Esophagus muscularis mucosa (tissue), 4 donors: Measurements from ENCODE around the gene JSRP1. TPM values are rescaled to one million over a fixed set of nuclear protein-coding genes. Genes with fewer than 3 reads are reported as not detected.

Source experiments
- DNase-seq: peaks from one replicate; pipeline ENCODE4 v3.0.0-alpha.2; 2017; ENCODE audit errors: extremely low spot score
- H3K27ac ChIP-seq, 4 donors: fragments of 200-600 bp; sonication (generic); replicated peaks in 1 of 4; 1 replicate in 3 of 4; 2 replicates in 1 of 4; pipeline ENCODE4 v1.5.1; 2016 to 2019; ENCODE audit warnings: mild to moderate bottlenecking in 1 of 4
- H3K27me3 ChIP-seq, 4 donors: fragments of 200-600 bp; sonication (generic); one replicate each; pipeline versions ENCODE4 v1.5.1 to v1.6.0; 2016 to 2019
- H3K36me3 ChIP-seq, 4 donors: fragments of 200-600 bp; sonication (generic); one replicate each; pipeline ENCODE4 v1.5.1; 2016 to 2019
- H3K4me1 ChIP-seq, 4 donors: fragments of 200-600 bp; sonication (generic); one replicate each; pipeline ENCODE4 v1.5.1; 2016 to 2019
- H3K4me3 ChIP-seq, 4 donors: fragments of 200-600 bp; sonication (generic); 1 replicate in 2 of 4; 2 replicates in 2 of 4; pipeline ENCODE4 v1.5.1; 2016 to 2019; ENCODE audit warnings: mild to moderate bottlenecking in 4 of 4, moderate library complexity in 1 of 4
- H3K9me3 ChIP-seq, 4 donors: fragments of 200-600 bp; sonication (generic); 1 replicate in 3 of 4; 2 replicates in 1 of 4; pipeline ENCODE4 v1.5.1; 2016 to 2019
- CTCF ChIP-seq, 3 experiments: fragments of 200-600 bp in 2 of 3; fragments of 450-650 bp in 1 of 3; sonication (generic) in 2 of 3; IDR thresholded peaks; one replicate each; pipeline ENCODE4 v1.5.1; 2017 to 2019; ENCODE audit warnings: antibody characterized with exemption in 3 of 3, mild to moderate bottlenecking in 2 of 3, moderate library complexity in 1 of 3
- EP300 ChIP-seq: sonication (generic); formaldehyde crosslinking; IDR thresholded peaks from one replicate; pipeline ENCODE4 v1.6.1; 2017; ENCODE audit warnings: antibody characterized with exemption
- POLR2A ChIP-seq: fragments of 450-650 bp; IDR thresholded peaks from one replicate; pipeline ENCODE4 v1.6.1; 2017; ENCODE audit warnings: antibody characterized with exemption, moderate library complexity, mild to moderate bottlenecking, low read depth
- POLR2AphosphoS5 ChIP-seq, 2 donors: sonication (generic); formaldehyde crosslinking; IDR thresholded peaks; one replicate each; pipeline ENCODE4 v1.6.1; 2017; ENCODE audit warnings: antibody characterized with exemption in 2 of 2
- WGBS: methylation state at CpG from one replicate; pipeline ENCODE4 v1.1.5; 2018; 5-methylcytosine and 5-hydroxymethylcytosine counted together
- intact Hi-C: fragments of 100-400 bp; cut with DNase I; formaldehyde crosslinking; loops from one replicate; pipeline ENCODE4 v1.15.1; 2023
- total RNA-seq, 4 donors: library from RNA; depleted of rRNA; stranded (reverse); fragments of >200 nt; gene quantifications; one replicate each; pipeline versions ENCODE4 v1.1.0 to v1.2.1, GENCODE V29; 2016

JSRP1 gene
- total RNA-seq, 4 donors from 2014 or later = not detected

GRCh38 chr19:2232286-2233151 is 23.7 kb downstream of the JSRP1 start:
- Histone ChIP-seq H3K4me1 (peaks cover 26 to 55% (median 39%) of the 10 kb centered on the region in 4 donors), H3K27me3 (no peaks in the 10 kb centered on the region), H3K9me3 (no peaks in the 10 kb centered on the region), H3K27ac (no peak overlapping the region), H3K4me3 (no peak overlapping the region), H3K36me3 (peaks cover 26 to 70% (median 66%) of the 10 kb centered on the region in 4 donors)
- 78% methylated on average over 22 of the region's 30 CpGs for WGBS
- no peak for DNase-seq
- TF ChIP-seq CTCF (IDR thresholded peaks at IDR 0.05) (no peak), POLR2A (no peak), EP300 (no peak), POLR2AphosphoS5 (IDR thresholded peaks at IDR 0.05) (no peak)
- intact Hi-C loops = no loop called here

- Histone ChIP-seq H3K4me3 (no peak overlapping the region), H3K27me3 (no peaks in the 10 kb centered on the region), H3K4me1 (peaks cover 22 to 50% (median 34%) of the 10 kb centered on the region in 4 donors), H3K9me3 (no peaks in the 10 kb centered on the region), H3K27ac (peak overlapping the region in 3 of 4 donors; percentile 7 to 40 (median 36)), H3K36me3 (peaks cover 34 to 78% (median 74%) of the 10 kb centered on the region in 4 donors)
- intact Hi-C loops = no loop called here
- no peak for DNase-seq
- WGBS = 81% methylated on average over 7 of the region's 21 CpGs
- TF ChIP-seq EP300 (no peak), POLR2A (no peak), CTCF (IDR thresholded peaks at IDR 0.05) (no peak), POLR2AphosphoS5 (IDR thresholded peaks at IDR 0.05) (no peak)
Measured at GRCh38 chr19:2231621-2232221, 24.5 kb downstream of the JSRP1 start.

DNA sequence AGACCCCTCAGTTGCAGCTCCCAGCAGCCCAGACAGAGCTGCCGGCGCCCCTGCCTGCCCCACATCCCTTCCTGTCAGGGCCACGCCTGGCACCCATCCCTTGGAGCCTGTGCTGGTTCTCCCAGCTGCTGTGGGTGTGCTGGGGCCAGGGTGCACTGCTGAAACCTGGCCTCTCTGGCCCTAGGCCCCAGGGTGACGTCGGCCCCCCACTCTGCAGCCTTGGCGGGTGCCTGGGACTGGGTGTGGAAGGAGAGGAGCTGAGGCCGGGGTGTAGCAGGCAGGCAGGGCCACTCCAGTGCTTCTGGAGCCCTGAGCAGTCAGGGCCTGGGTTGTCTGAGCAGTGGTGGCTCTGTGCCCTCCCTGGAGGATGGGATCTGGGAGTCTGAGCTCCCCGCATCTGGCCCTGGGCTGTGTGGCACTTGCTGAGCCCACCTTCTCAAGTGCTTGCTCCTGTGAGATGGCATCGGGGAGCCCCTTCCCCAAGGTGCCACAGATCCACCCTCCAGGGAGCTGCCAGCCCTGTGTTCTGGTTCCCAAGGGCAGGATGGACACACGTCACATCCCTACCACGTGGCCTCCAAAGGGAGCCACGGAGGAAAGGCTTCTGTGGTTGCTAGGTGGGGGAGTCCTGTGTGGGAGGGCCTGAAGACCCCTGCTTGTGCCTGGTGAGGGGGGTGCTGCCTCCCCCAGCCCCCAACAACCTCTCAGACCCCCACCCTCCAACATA is 25.2 kb downstream of the JSRP1 start:
- peaks cover 22 to 50% (median 34%) of the 10 kb centered on the region in 4 donors for H3K4me1 ChIP-seq
- H3K9me3 ChIP-seq = no peaks in the 10 kb centered on the region
- TF ChIP-seq CTCF (IDR thresholded peaks at IDR 0.05) (no peak), POLR2A (no peak), EP300 (no peak), POLR2AphosphoS5 (IDR thresholded peaks at IDR 0.05) (no peak)
- no peak for DNase-seq
- peaks cover 41 to 86% (median 81%) of the 10 kb centered on the region in 4 donors for H3K36me3 ChIP-seq
- H3K27ac ChIP-seq = peak overlapping the region in 3 of 4 donors; percentile 7 to 40 (median 36)
- intact Hi-C loops = no loop called here
- WGBS = 70% methylated on average over 8 of the region's 12 CpGs
- H3K27me3 ChIP-seq = no peaks in the 10 kb centered on the region
- H3K4me3 ChIP-seq = no peak overlapping the region

- peaks cover 17 to 44% (median 30%) of the 10 kb centered on the region in 4 donors for H3K4me1 ChIP-seq
- TF ChIP-seq POLR2AphosphoS5 (IDR thresholded peaks at IDR 0.05) = no peak
- no peak for TF ChIP-seq CTCF (IDR thresholded peaks at IDR 0.05)
- no peak for TF ChIP-seq POLR2A
- no peak for TF ChIP-seq EP300
- H3K4me3 ChIP-seq = no peak overlapping the region
- intact Hi-C loops = no loop called here
- H3K27ac ChIP-seq = no peak overlapping the region
- 92% methylated on average over 40 of the region's 43 CpGs for WGBS
- no peak for DNase-seq
- H3K27me3 ChIP-seq = no peaks in the 10 kb centered on the region
- peaks cover 48 to 94% (median 90%) of the 10 kb centered on the region in 4 donors for H3K36me3 ChIP-seq
- H3K9me3 ChIP-seq = no peaks in the 10 kb centered on the region
Measured at GRCh38 chr19:2230033-2230531, 26.1 kb downstream of the JSRP1 start.
